Measurements from ENCODE around the gene LILRB5.
"Not testable (repeated sequence)": the region's sequence is repeated elsewhere in the genome, so short reads cannot be mapped to it uniquely, and the experiment has no call there.

- not testable (repeated sequence) for TF ChIP-seq CTCF (IDR thresholded peaks at IDR 0.05; ENCODE audit: control extremely low read depth in 1 of 3, insufficient read depth in 1 of 3, low read depth in 1 of 3, low read length in 3 of 3); POLR2AphosphoS5 (IDR thresholded peaks at IDR 0.05; ENCODE audit: low read depth, low read length); RAD21 (IDR thresholded peaks at IDR 0.05 in 1 of 2, conservative IDR thresholded peaks at IDR 0.05 in 1 of 2; ENCODE audit: low read depth in 2 of 2, low read length in 2 of 2); POLR2A (IDR thresholded peaks at IDR 0.05; ENCODE audit: control extremely low read depth in 1 of 2, low read depth in 2 of 2, low read length in 2 of 2)
These were observed 42.9 kb downstream of the LILRB5 start for GRCh38 chr19:54214217-54214616.

Data from H1 (cell line).